Testis (tissue), 3 donors: ENCODE measurements around the gene SIGLEC1. TPM values are rescaled to one million over a fixed set of nuclear protein-coding genes. Genes with fewer than 3 reads are reported as not detected.

Experiments
- DNase-seq: peaks from one replicate; pipeline ENCODE4 v3.0.0-alpha.2; 2019
- H3K27ac ChIP-seq, 2 donors: fragments of 200-600 bp; sonication (generic); one replicate each; pipeline ENCODE4 v1.5.1; 2019
- H3K27me3 ChIP-seq: fragments of 200-600 bp; sonication (generic); one replicate; pipeline ENCODE4 v1.5.1; 2019
- H3K36me3 ChIP-seq: fragments of 200-600 bp; sonication (generic); one replicate; pipeline ENCODE4 v1.5.1; 2017; ENCODE audit warnings: low read depth; ENCODE audit errors: missing control alignments
- H3K4me1 ChIP-seq: fragments of 200-600 bp; sonication (generic); one replicate; pipeline ENCODE4 v1.5.1; 2019
- H3K4me3 ChIP-seq, 2 donors: fragments of 200-600 bp; sonication (generic); one replicate each; pipeline ENCODE4 v1.5.1; 2017 to 2019
- H3K9me3 ChIP-seq: fragments of 200-600 bp; sonication (generic); one replicate; pipeline ENCODE4 v1.5.1; 2017
- CTCF ChIP-seq, 3 experiments: fragments of 450-650 bp in 2 of 3; fragments of 200-600 bp in 1 of 3; sonication (generic) in 1 of 3; IDR thresholded peaks; one replicate each; pipeline ENCODE4 v1.5.1; 2016 to 2019; ENCODE audit warnings: antibody characterized with exemption in 3 of 3, mild to moderate bottlenecking in 2 of 3, moderate library complexity in 1 of 3
- POLR2A ChIP-seq: fragments of 450-650 bp; IDR thresholded peaks from one replicate; pipeline ENCODE4 v1.6.1; 2017; ENCODE audit warnings: antibody characterized with exemption, mild to moderate bottlenecking, moderate library complexity
- WGBS, 2 donors: methylation state at CpG; one replicate each; pipeline ENCODE4 v1.1.5; 2018; 5-methylcytosine and 5-hydroxymethylcytosine counted together
- intact Hi-C: fragments of 100-400 bp; cut with DNase I; formaldehyde crosslinking; loops from one replicate; pipeline ENCODE4 v1.15.1; 2023; ENCODE audit warnings: low total_unique reads
- polyA plus RNA-seq: library from polyadenylated mRNA; stranded (reverse); fragments of 350-450 nt; fragmentation: Illumina TruSeq; extraction: RNeasy Lipid Tissue Mini Kit (QIAGEN cat#74804); gene quantifications from one replicate; pipeline ENCODE4 v1.2.3, GENCODE V29; 2014; ENCODE audit warnings: low read depth, low replicate concordance; ENCODE audit not compliant: insufficient read depth
- total RNA-seq, 2 donors: library from RNA; depleted of rRNA; stranded (reverse); fragments of >200 nt; gene quantifications; one replicate each; pipeline ENCODE4 v1.2.3, GENCODE V29; 2016

Gene SIGLEC1
- total and polyA plus RNA-seq, 3 donors from 2014 or later = 4.3 to 9.4 (median 6.6) TPM

GRCh38 chr20:3671986-3672546 lies 40.3 kb downstream of the SIGLEC1 start:
- no peak for TF ChIP-seq POLR2A
- TF ChIP-seq CTCF (IDR thresholded peaks at IDR 0.05) = no peak
- H3K4me3 ChIP-seq = no peak overlapping the region
- no peaks in the 10 kb centered on the region for H3K36me3 ChIP-seq
- peaks cover 5% of the 10 kb centered on the region for H3K4me1 ChIP-seq
- WGBS, 2 donors = 15 to 55% methylated on average over 4 to 23 of the region's 23 CpGs
- no peaks in the 10 kb centered on the region for H3K27me3 ChIP-seq
- no peak for DNase-seq
- no peak overlapping the region for H3K27ac ChIP-seq
- intact Hi-C loops = no loop called here
- no peaks in the 10 kb centered on the region for H3K9me3 ChIP-seq

GRCh38 chr20:3670945-3671344 lies 41.5 kb downstream of the SIGLEC1 start:
- WGBS, 2 donors = 80 to 93% methylated on average over 3 to 10 of the region's 10 CpGs
- Histone ChIP-seq H3K27ac (no peak overlapping the region), H3K4me1 (no peaks in the 10 kb centered on the region), H3K4me3 (no peak overlapping the region), H3K27me3 (no peaks in the 10 kb centered on the region), H3K36me3 (no peaks in the 10 kb centered on the region), H3K9me3 (no peaks in the 10 kb centered on the region)
- DNase-seq = no peak
- intact Hi-C loops = no loop called here
- TF ChIP-seq POLR2A = no peak
- no peak for TF ChIP-seq CTCF (IDR thresholded peaks at IDR 0.05)

GRCh38 chr20:3670511-3670910 lies 41.9 kb downstream of the SIGLEC1 start:
- Histone ChIP-seq H3K9me3 (no peaks in the 10 kb centered on the region), H3K27ac (no peak overlapping the region), H3K27me3 (no peaks in the 10 kb centered on the region), H3K4me3 (no peak overlapping the region), H3K36me3 (no peaks in the 10 kb centered on the region), H3K4me1 (no peaks in the 10 kb centered on the region)
- 56 to 67% methylated on average over 6 of the region's 6 CpGs for WGBS, 2 donors
- TF ChIP-seq POLR2A (no peak), CTCF (IDR thresholded peaks at IDR 0.05) (no peak)
- intact Hi-C loops = no loop called here
- DNase-seq = no peak

GRCh38 chr20:3669710-3670367 lies 42.6 kb downstream of the SIGLEC1 start:
- H3K4me1 ChIP-seq = no peaks in the 10 kb centered on the region
- no peak overlapping the region for H3K27ac ChIP-seq
- intact Hi-C loops = no loop called here
- H3K4me3 ChIP-seq = no peak overlapping the region
- H3K27me3 ChIP-seq = no peaks in the 10 kb centered on the region
- no peak for DNase-seq
- TF ChIP-seq CTCF (IDR thresholded peaks at IDR 0.05) (no peak), POLR2A (no peak)
- WGBS, 2 donors = 90 to 94% methylated on average over 11 to 13 of the region's 13 CpGs
- no peaks in the 10 kb centered on the region for H3K9me3 ChIP-seq
- H3K36me3 ChIP-seq = no peaks in the 10 kb centered on the region
